ENCODE measurements around the gene ABCA5. TPM values are rescaled to one million over a fixed set of nuclear protein-coding genes. Genes with fewer than 3 reads are reported as not detected.

The ABCA5 gene
- total RNA-seq, 1 experiment from 2014 or later: 3.7 TPM

DNA sequence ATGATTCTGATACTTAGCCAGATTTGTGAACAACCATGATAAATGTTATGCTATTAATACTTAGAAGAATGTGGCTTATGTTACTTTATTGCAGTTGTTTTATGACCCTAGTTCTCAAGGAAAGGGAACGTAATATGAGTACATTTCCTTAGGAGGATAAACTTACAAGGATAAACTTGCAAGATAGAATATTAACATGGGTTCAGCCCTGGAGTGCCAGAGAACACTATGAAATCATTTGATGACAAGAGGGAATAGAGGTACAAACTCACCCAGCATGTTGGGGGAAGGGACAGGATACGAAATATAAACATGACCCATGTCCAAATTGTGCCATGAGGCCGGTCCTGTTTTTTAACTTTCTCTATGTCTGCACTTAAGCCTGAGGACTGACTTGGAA, 13.0 kb upstream of the ABCA5 start:
- Histone ChIP-seq H3K4me3 (no peak overlapping the region), H3K36me3 (no peaks in the 10 kb centered on the region), H3K27me3 (no peaks in the 10 kb centered on the region), H3K9me3 (no peaks in the 10 kb centered on the region; the same call in none of the 2 replicates)
- DNase-seq: no peak

DNA sequence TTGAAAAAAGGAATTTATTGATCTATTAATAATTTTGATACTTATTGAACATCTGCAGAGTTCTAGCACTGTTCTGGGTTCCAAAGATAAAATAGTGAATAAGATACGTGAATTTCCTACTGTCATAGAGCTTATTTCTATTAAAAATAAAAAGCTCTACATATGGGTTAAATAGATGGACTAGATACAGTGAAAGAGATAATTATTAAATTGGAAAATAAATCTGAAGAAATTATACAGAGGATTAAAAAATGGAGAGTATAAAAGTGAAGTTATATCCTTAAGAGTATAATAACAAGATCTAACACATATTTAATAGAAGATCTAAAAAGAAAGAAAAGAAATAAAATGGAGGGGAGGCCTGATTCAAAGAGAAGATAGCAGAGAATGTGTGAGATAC, 10.1 kb upstream of the ABCA5 start:
- no peak overlapping the region for H3K4me3 ChIP-seq
- H3K9me3 ChIP-seq: no peaks in the 10 kb centered on the region; the same call in none of the 2 replicates
- H3K36me3 ChIP-seq: no peaks in the 10 kb centered on the region
- 0 out of 2 replicates have a peak, but pooled peaks cover 1% of the 10 kb centered on the region for H3K27me3 ChIP-seq
- no peak for DNase-seq

DNA sequence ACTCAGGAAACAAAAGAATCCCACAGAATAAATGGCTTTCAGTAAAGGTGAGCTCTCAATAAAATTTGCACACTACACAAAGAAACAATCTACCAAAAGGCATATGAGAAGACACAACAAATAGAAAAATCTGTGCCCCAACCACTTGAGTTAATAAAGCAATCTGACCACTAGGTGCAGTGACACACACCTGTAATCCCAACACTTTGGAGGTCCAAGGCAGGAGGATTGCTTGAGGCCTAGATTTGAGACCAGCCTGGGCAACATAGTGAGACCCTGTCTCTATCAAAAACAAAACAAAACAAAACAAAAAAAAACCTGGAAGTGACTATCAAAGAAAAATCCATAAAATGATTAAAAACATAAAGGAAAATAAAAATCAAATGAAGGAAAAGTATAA, 9.6 kb upstream of the ABCA5 start:
- Histone ChIP-seq H3K27me3 (0 out of 2 replicates have a peak, but pooled peaks cover 5% of the 10 kb centered on the region), H3K9me3 (no peaks in the 10 kb centered on the region; the same call in none of the 2 replicates), H3K4me3 (no peak overlapping the region), H3K36me3 (no peaks in the 10 kb centered on the region)
- DNase-seq: no peak

DNA sequence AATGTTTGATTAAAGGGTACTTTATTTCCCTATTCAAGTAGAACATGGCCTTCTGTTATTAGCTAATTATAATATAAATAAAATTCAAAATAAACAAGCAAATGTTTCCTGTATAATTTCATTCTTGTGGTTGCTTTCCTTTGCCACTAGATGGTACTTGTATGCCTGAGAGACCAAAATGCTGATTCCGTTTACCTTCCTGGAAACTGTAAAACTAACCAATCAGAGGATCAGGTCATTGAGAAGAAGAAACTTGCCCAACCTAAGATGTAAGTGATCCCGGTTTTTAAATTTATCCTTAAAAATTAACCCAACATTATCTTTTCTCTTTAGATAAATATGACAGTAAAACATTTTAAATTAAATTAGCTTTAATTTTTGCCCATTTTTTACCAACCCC, 8.1 kb upstream of the ABCA5 start:
- Histone ChIP-seq H3K27me3 (peaks cover 8% of the 10 kb centered on the region; the same call in 1 of the 2 replicates), H3K9me3 (no peaks in the 10 kb centered on the region; the same call in none of the 2 replicates), H3K4me3 (no peak overlapping the region), H3K36me3 (no peaks in the 10 kb centered on the region)
- DNase-seq: no peak

DNA sequence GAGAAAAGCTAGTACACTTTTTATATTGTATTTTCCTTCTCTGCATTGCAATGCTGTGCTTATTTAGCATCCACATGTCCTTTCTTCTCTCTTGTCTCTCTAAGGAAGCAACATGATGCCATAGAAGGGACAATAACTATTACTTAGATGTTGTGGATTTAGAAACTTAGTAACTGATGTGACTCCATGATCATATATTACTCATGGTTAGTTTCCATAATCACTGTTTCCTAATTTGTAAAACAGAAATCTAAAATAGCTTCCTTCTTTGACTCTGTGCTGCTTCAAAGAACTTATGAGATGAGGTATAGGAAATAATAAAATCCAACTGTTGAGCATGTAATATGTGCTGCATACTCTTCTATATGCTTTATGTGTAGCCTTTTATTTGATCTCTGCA, 6.6 kb upstream of the ABCA5 start:
- H3K9me3 ChIP-seq: no peaks in the 10 kb centered on the region; the same call in none of the 2 replicates
- no peak overlapping the region for H3K4me3 ChIP-seq
- H3K27me3 ChIP-seq: peaks cover 8% of the 10 kb centered on the region; the same call in 1 of the 2 replicates
- DNase-seq: no peak
- no peaks in the 10 kb centered on the region for H3K36me3 ChIP-seq

DNA sequence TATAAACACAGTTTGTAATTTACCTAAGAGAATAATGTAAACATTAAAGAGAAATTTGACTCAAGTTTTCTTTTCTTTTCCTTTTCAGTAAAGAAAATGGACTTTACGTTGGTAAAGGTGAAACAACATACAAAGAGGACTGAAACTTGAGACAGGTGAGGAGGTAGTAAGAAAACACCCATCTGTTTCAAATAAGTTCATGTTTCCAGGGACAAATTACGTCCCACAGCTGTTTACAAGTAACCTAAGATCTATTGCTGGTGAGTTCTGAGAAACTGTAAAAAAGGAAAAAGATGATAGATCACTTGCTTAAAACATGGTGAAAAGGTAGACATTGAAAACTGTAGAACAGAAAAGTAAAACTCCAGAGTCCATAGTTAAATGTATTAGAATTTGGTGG, 4.8 kb upstream of the ABCA5 start:
- Histone ChIP-seq H3K27me3 (peaks cover 8% of the 10 kb centered on the region; the same call in 1 of the 2 replicates), H3K36me3 (no peaks in the 10 kb centered on the region)
- no peak for DNase-seq

DNA sequence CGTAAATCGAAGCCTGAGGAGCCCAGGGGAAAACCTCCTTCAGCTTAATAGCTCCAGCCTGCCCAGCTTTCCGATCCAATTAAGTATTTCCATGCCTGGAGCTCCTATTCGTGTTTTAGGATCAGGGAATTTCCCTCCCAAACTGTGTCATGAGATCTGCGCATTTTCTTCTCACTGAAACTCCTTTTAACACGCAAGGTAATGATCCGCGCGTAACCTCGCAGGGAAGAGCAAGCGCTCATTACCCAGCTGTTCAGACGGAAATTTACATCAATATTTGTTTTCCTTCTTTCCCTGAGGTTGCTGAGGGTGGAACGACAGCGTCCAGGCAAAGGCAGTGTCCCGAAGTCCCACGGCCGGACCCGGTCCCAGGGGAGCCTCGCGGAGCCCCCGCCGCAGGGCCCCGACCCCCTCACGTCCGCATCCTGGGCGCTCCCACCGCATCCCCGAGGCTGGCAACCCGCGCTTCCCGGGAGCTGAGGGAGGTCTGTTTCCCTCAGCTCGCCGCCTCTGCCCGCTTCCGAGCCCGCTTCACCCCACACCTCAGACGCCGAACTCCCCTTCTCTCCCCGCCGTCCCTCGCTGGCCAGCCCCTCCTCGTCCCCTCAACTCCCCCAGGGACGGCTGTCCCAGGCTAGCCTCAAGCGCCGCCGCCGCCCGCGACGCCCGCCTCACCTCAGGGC, 415 bp downstream of the ABCA5 start:
- peaks cover 3% of the 10 kb centered on the region; the same call in 1 of the 2 replicates for H3K27me3 ChIP-seq

More for the DNA sequence above, 4.8 kb upstream of the ABCA5 start:
- H3K9me3 ChIP-seq: no peaks in the 10 kb centered on the region; the same call in none of the 2 replicates
- H3K4me3 ChIP-seq: no peak overlapping the region

DNA sequence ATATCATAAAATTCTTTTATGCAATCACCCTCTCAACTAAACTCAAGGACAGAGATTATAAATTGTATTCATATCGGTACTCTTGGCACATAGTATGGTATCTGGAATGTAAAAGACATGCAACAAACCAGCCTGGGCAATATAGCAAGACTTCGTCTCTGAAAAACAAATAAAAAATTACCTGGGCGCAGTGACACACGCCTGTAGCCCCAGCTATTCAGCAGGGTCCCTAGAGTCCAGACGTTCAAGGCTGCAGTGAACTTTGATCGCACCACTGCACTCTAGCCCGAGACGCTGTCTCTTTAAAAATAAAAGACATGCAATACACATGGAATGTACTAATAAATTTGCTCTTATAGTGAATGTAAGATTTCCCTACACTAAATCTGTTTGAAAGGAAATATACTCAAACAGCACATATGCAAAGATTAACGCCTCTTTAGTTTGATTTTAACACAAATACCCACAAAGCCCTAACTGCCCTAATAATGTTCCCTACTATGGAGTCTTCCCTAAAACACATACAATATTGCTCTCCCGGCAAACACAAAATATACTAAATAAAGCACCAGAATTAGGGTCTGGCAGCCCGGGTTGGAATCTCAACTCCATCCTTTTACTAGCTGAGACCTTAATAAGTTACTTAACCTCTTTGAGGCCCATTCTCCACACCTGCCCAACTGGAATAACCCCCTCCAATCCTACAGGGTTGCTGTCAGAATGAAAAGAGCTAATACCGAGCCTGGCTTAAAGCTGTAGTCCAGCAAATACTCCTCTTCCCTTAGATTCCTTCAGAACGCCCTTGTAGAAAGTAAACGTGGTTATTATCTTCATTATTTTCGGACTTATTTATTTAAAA, 1.2 kb downstream of the ABCA5 start:
- no peak for DNase-seq
- Histone ChIP-seq H3K36me3 (no peaks in the 10 kb centered on the region), H3K4me3 (peak overlapping the region; percentile 77), H3K27me3 (no peaks in the 10 kb centered on the region; the same call in 1 of the 2 replicates), H3K9me3 (no peaks in the 10 kb centered on the region)

More for the DNA sequence above, 415 bp downstream of the ABCA5 start:
- Histone ChIP-seq H3K9me3 (no peaks in the 10 kb centered on the region), H3K4me3 (peak overlapping the region; percentile 77), H3K36me3 (no peaks in the 10 kb centered on the region)
- DNase-seq: peak; percentile 12

DNA sequence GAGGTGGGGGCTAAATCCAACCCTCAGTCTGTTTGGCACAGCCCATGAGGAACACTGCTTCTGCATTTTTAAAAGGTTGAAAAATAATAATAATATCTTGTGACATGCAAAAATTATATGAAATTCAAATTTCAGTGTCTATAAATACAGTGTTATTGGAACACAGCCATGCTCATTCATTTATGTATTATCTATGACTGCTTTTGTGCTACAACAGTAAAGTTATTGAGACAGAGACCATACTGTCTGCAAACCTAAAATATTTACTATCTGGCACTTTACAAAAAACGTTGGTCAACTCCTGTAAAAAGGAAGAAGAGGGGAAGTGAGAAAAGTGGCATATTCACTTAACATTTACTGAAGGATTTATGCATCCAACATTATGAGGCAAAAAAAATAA, 3.1 kb downstream of the ABCA5 start:
- H3K9me3 ChIP-seq: no peaks in the 10 kb centered on the region
- H3K36me3 ChIP-seq: no peaks in the 10 kb centered on the region
- H3K27me3 ChIP-seq: no peaks in the 10 kb centered on the region
- no peak for DNase-seq
- H3K4me3 ChIP-seq: no peak overlapping the region

DNA sequence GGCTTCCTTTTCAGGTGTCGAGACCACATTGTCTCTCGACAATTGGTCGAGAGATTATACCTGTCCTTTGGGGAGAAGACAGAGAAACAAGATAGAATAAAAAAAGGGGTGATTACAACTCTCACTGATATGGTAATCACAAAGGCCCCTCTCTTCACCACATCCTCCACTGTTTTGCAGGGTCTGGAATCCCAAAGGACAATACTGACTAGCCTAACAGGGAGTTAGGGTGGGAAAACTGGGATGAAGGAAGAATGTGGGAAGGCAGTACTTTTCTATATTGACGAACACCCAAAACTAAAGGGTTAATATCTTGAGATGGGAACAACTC, 6.1 kb downstream of the ABCA5 start:
- H3K9me3 ChIP-seq: no peaks in the 10 kb centered on the region
- DNase-seq: no peak

DNA sequence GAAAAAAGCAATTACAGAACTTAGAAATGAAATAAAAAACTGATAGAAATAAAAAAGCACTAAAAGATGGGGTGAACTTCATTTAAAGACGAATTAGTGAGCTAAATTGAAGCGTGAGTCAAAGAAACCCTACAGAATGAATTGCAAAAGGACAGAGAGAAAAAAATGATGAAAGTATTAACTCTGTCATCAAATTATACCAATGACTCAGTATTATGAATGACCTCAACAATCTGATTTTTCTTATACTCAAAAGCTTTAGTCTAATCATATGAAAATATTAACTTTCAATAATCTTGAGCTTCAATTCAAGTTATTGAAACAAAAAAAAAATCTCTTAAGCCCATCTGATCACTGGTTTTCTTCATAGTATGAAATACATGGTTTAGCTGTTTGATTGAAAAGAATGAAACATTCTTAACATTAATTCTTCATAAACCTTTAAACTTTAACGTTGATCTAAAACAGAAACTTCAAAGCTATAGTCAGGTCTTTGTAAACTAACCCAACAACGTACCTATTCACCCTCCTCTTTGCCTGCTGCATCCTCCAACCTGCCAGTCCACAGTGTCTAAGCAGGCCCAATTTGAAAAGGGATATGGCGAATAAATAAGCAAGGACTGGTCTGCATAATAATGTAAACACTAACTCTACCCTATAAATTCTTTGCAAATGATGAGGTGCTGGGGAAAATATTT, 6.6 kb downstream of the ABCA5 start:
- Histone ChIP-seq H3K9me3 (no peaks in the 10 kb centered on the region), H3K27me3 (no peaks in the 10 kb centered on the region), H3K4me3 (no peak overlapping the region), H3K36me3 (no peaks in the 10 kb centered on the region)
- no peak for DNase-seq

More for the DNA sequence above, 6.1 kb downstream of the ABCA5 start:
- no peaks in the 10 kb centered on the region for H3K27me3 ChIP-seq
- no peaks in the 10 kb centered on the region for H3K36me3 ChIP-seq
- no peak overlapping the region for H3K4me3 ChIP-seq

DNA sequence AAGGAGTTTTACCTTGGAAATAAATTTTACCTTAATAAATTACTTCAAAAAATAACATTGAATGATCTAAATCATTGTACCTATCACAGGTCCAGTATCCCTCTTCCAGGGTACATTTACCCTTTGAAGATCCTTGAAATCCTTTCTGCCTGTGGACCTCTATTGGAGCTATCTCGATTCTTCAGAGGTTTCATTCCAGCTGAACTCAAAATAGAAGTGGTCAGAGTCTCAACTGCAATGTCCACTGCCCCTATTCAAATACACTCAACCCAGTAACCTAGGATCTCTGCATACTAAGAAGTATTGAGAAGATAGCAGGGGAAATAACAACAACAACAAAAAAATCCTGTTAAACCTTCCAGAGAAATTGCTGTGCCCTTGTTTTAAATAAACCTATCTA, 9.3 kb downstream of the ABCA5 start:
- Histone ChIP-seq H3K36me3 (no peaks in the 10 kb centered on the region), H3K27me3 (no peaks in the 10 kb centered on the region), H3K9me3 (no peaks in the 10 kb centered on the region), H3K4me3 (no peak overlapping the region)
- no peak for DNase-seq

DNA sequence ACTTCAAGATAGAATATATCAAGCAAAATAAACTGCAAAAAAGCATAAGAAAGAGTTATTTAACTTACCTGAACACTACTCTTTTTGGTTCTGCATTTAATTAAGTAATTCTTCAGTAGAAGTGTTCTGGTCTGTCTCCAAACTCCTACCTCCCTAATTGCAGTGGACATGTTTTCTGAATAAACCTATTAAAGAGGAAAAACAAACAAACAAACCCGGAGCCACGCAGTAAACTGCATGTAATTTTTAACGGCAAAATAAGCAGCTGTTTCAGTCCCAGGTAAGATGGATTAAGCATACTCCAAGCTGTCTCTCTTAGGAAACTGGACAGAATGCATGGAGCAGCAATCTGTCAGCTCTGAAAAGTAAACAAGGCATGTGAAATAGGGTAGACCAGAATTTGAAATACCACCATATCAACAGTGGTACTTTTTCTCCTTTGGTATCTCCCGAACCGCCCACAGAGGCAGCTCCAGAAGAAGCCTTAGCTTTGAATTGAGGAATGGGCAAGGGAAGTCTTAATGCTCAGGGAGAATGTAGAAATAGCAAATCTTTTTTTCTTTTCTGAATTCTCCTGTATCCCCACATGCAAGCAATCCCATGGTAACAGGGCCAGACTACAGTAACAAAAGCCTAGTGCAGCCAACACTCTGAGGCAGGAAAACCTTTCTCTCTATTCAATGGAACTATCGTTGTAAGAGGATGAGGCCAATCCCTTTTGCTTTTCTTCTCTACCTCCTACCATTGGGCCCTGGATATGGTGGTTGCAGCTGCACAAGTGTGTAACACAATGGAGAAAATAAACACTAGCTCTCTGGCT, 12.5 kb downstream of the ABCA5 start:
- H3K9me3 ChIP-seq: no peaks in the 10 kb centered on the region
- H3K36me3 ChIP-seq: no peaks in the 10 kb centered on the region
- no peak overlapping the region for H3K4me3 ChIP-seq
- no peaks in the 10 kb centered on the region for H3K27me3 ChIP-seq
- DNase-seq: no peak

DNA sequence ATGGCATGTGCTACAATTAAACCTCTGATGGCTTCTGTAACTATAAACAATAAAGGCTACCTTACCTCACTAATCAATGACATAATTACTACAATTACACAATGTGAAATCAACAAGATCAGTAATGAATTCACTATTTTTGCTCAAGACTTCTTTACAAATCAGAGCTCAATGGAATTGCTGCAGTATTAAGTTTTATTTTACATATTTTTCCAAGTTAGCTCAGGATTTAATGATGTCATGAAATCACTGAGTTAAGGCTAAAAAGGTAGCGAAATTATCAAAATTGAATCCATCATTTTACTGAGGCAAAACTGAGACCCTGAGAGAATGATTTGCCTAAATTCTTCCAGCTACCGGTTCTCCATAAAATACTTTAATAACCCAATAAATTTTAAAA, 21.8 kb downstream of the ABCA5 start:
- no peak for DNase-seq

DNA sequence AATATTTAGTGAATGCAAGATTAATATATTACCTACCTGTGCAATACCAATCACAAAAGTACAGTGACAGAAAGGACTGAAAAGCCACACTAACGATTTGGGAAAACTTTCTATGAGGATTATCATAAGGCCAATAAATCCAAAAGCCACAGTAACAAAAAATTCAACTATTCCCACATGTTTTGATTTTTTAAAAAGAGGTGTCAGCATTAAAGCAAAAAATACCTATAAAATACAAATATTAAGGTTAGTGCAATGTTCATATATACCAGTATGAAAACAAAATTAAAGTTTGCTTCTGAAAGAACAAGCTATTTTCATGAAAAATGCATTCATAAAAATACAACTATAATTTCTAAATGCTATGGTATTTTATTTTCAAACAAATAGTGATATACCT, 24.3 kb downstream of the ABCA5 start:
- H3K9me3 ChIP-seq: no peaks in the 10 kb centered on the region
- no peak overlapping the region for H3K4me3 ChIP-seq
- no peaks in the 10 kb centered on the region for H3K36me3 ChIP-seq
- H3K27me3 ChIP-seq: no peaks in the 10 kb centered on the region
- DNase-seq: no peak

More for the DNA sequence above, 21.8 kb downstream of the ABCA5 start:
- H3K4me3 ChIP-seq: no peak overlapping the region
- no peaks in the 10 kb centered on the region for H3K36me3 ChIP-seq
- no peaks in the 10 kb centered on the region for H3K9me3 ChIP-seq
- no peaks in the 10 kb centered on the region for H3K27me3 ChIP-seq

DNA sequence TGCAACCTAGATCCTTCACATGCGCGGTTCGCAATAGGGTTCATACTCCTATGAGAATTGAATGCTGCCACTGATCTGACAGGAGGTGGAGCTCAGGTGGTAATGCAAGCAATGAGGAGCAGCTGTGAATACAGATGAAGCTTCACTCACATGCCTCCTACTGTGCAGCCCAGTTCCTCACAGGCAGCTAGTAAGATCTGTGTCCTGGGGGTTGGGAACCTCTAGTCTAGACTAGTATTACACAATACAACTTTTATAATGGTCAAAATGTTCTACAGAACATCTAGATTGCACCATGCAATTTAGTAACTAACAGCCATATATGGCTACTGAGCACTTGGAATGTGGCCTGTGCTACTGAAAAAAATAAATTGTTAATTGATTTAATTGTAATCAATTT, 26.7 kb downstream of the ABCA5 start:
- Histone ChIP-seq H3K4me3 (no peak overlapping the region), H3K27me3 (no peaks in the 10 kb centered on the region), H3K36me3 (no peaks in the 10 kb centered on the region), H3K9me3 (no peaks in the 10 kb centered on the region)
- no peak for DNase-seq

Measured in MG63 (cell line).